Measurements from ENCODE around the gene MEG3. TPM values are rescaled to one million over a fixed set of nuclear protein-coding genes. Genes with fewer than 3 reads are reported as not detected.

Gene MEG3
- total and polyA plus RNA-seq, 2 donors = 12.6 to 103 TPM

- Histone ChIP-seq H3K9me3 (ENCODE audit: control insufficient read depth in 2 of 2, insufficient read depth in 1 of 2, low read length in 1 of 2) (no peaks in the 10 kb centered on the region), H3K36me3 (ENCODE audit: control insufficient read depth in 2 of 2, insufficient read depth in 2 of 2, low read length in 1 of 2) (no peaks in the 10 kb centered on the region), H3K27me3 (ENCODE audit: control insufficient read depth in 2 of 2, insufficient read depth in 1 of 2, low read length in 1 of 2) (peaks cover 19 to 56% of the 10 kb centered on the region in 2 donors), H3K27ac (ENCODE audit: low read depth in 1 of 2, low read length in 1 of 2) (no peak overlapping the region), H3K4me1 (ENCODE audit: control insufficient read depth in 2 of 2, insufficient read depth in 2 of 2, low read length in 2 of 2) (peaks cover 0 to 8% of the 10 kb centered on the region in 2 donors), H3K4me3 (ENCODE audit: low read length in 2 of 2) (no peak overlapping the region)
- no peak for DNase-seq (ENCODE audit: low read depth in 6 of 9, low spot score in 9 of 9)
- 93% methylated on average over 10 of the region's 10 CpGs for WGBS
These were observed 77.2 kb downstream of the MEG3 start for GRCh38 chr14:100903134-100903468.

GRCh38 chr14:100903672-100904185, 77.8 kb downstream of the MEG3 start, which contains the start of gene RTL1:
Gene RTL1 (minus strand): TSS chr14:100903722. CDS start chr14:100884788, 18,934 bp downstream.
- H3K4me3 ChIP-seq (ENCODE audit: low read length in 2 of 2) = no peak within 1 kb of the TSS
- no peaks in the 10 kb centered on the region for H3K36me3 ChIP-seq (ENCODE audit: control insufficient read depth in 2 of 2, insufficient read depth in 2 of 2, low read length in 1 of 2)
- peaks cover 16 to 54% of the 10 kb centered on the region in 2 donors for H3K27me3 ChIP-seq (ENCODE audit: control insufficient read depth in 2 of 2, insufficient read depth in 1 of 2, low read length in 1 of 2)

GRCh38 chr14:100904307-100905087, 78.6 kb downstream of the MEG3 start:
- no peaks in the 10 kb centered on the region for H3K36me3 ChIP-seq (ENCODE audit: control insufficient read depth in 2 of 2, insufficient read depth in 2 of 2, low read length in 1 of 2)
- peaks cover 15 to 48% of the 10 kb centered on the region in 2 donors for H3K27me3 ChIP-seq (ENCODE audit: control insufficient read depth in 2 of 2, insufficient read depth in 1 of 2, low read length in 1 of 2)

More at GRCh38 chr14:100903672-100904185, 77.8 kb downstream of the MEG3 start, which contains the start of gene RTL1:
- Histone ChIP-seq H3K9me3 (ENCODE audit: control insufficient read depth in 2 of 2, insufficient read depth in 1 of 2, low read length in 1 of 2) (no peaks in the 10 kb centered on the region), H3K27ac (ENCODE audit: low read depth in 1 of 2, low read length in 1 of 2) (no peak within 1 kb of the TSS), H3K4me1 (ENCODE audit: control insufficient read depth in 2 of 2, insufficient read depth in 2 of 2, low read length in 2 of 2) (peaks cover 0 to 8% of the 10 kb centered on the region in 2 donors)
- no peak for DNase-seq (ENCODE audit: low read depth in 6 of 9, low spot score in 9 of 9)
- WGBS = 84% methylated on average over 12 of the region's 12 CpGs

DNA sequence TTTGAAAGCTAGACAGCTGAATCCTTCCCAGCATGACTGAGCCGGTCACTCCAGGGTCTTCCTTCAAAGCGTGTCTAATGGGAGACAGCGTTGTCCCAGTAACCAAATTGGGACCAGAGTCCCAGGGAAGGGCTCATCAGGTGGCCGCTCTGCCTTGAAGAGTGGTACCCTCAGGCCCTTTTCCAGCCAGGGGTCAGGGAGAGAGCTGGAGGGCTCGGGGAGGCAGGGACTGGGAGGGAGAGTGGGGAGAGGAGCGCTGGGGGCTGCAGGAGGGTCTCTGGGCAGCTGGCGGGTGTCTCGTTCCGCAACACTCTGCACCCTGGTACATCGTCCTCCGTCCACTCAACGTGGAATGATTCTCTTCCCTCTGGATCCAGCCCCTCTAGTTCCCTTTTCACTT, 79.2 kb downstream of the MEG3 start:
- Histone ChIP-seq H3K27me3 (ENCODE audit: control insufficient read depth in 2 of 2, insufficient read depth in 1 of 2, low read length in 1 of 2) (peaks cover 10 to 43% of the 10 kb centered on the region in 2 donors), H3K4me1 (ENCODE audit: control insufficient read depth in 2 of 2, insufficient read depth in 2 of 2, low read length in 2 of 2) (peaks cover 0 to 4% of the 10 kb centered on the region in 2 donors), H3K9me3 (ENCODE audit: control insufficient read depth in 2 of 2, insufficient read depth in 1 of 2, low read length in 1 of 2) (no peaks in the 10 kb centered on the region), H3K36me3 (ENCODE audit: control insufficient read depth in 2 of 2, insufficient read depth in 2 of 2, low read length in 1 of 2) (no peaks in the 10 kb centered on the region), H3K27ac (ENCODE audit: low read depth in 1 of 2, low read length in 1 of 2) (no peak overlapping the region), H3K4me3 (ENCODE audit: low read length in 2 of 2) (no peak overlapping the region)
- 93% methylated on average over 12 of the region's 12 CpGs for WGBS
- DNase-seq (ENCODE audit: low read depth in 6 of 9, low spot score in 9 of 9) = no peak

More at GRCh38 chr14:100904307-100905087, 78.6 kb downstream of the MEG3 start:
- H3K27ac ChIP-seq (ENCODE audit: low read depth in 1 of 2, low read length in 1 of 2) = no peak overlapping the region
- H3K4me3 ChIP-seq (ENCODE audit: low read length in 2 of 2) = no peak overlapping the region
- peaks cover 0 to 4% of the 10 kb centered on the region in 2 donors for H3K4me1 ChIP-seq (ENCODE audit: control insufficient read depth in 2 of 2, insufficient read depth in 2 of 2, low read length in 2 of 2)
- 43% methylated on average over 45 of the region's 45 CpGs for WGBS
- H3K9me3 ChIP-seq (ENCODE audit: control insufficient read depth in 2 of 2, insufficient read depth in 1 of 2, low read length in 1 of 2) = no peaks in the 10 kb centered on the region
- peak in 1 of 9 donors; percentile 13 for DNase-seq (ENCODE audit: low read depth in 6 of 9, low spot score in 9 of 9)

GRCh38 chr14:100906420-100906819, 80.5 kb downstream of the MEG3 start:
- 69% methylated on average over 6 of the region's 6 CpGs for WGBS
- Histone ChIP-seq H3K36me3 (ENCODE audit: control insufficient read depth in 2 of 2, insufficient read depth in 2 of 2, low read length in 1 of 2) (no peaks in the 10 kb centered on the region), H3K27me3 (ENCODE audit: control insufficient read depth in 2 of 2, insufficient read depth in 1 of 2, low read length in 1 of 2) (peaks cover 10 to 32% of the 10 kb centered on the region in 2 donors), H3K4me3 (ENCODE audit: low read length in 2 of 2) (no peak overlapping the region), H3K9me3 (ENCODE audit: control insufficient read depth in 2 of 2, insufficient read depth in 1 of 2, low read length in 1 of 2) (no peaks in the 10 kb centered on the region), H3K4me1 (ENCODE audit: control insufficient read depth in 2 of 2, insufficient read depth in 2 of 2, low read length in 2 of 2) (peaks cover 0 to 7% of the 10 kb centered on the region in 2 donors), H3K27ac (ENCODE audit: low read depth in 1 of 2, low read length in 1 of 2) (no peak overlapping the region)
- DNase-seq (ENCODE audit: low read depth in 6 of 9, low spot score in 9 of 9) = no peak

DNA sequence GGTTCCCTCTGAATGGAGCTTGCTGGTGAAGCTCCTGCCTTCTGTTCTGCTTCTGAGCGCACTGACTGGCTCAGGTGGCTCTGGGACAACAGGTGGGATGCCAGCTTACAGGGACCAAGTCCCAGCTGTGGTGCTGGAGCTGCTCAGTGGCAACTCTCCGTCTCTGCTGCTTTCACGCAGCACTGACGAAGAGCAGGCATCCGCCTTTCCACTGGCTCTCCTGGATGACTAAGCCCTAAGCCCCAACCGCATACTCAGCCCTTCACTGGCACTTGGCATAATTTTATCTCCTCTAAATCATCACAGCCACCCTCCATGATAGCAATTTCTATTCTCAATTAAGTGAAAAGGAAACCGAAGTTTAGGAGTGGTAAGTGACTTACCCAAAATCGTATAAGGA, 81.3 kb downstream of the MEG3 start:
- no peaks in the 10 kb centered on the region for H3K9me3 ChIP-seq (ENCODE audit: control insufficient read depth in 2 of 2, insufficient read depth in 1 of 2, low read length in 1 of 2)
- WGBS = 93% methylated on average over 8 of the region's 8 CpGs
- no peaks in the 10 kb centered on the region for H3K36me3 ChIP-seq (ENCODE audit: control insufficient read depth in 2 of 2, insufficient read depth in 2 of 2, low read length in 1 of 2)
- no peak overlapping the region for H3K4me3 ChIP-seq (ENCODE audit: low read length in 2 of 2)
- H3K27ac ChIP-seq (ENCODE audit: low read depth in 1 of 2, low read length in 1 of 2) = no peak overlapping the region
- H3K4me1 ChIP-seq (ENCODE audit: control insufficient read depth in 2 of 2, insufficient read depth in 2 of 2, low read length in 2 of 2) = peaks cover 0 to 7% of the 10 kb centered on the region in 2 donors
- peaks cover 10 to 30% of the 10 kb centered on the region in 2 donors for H3K27me3 ChIP-seq (ENCODE audit: control insufficient read depth in 2 of 2, insufficient read depth in 1 of 2, low read length in 1 of 2)
- no peak for DNase-seq (ENCODE audit: low read depth in 6 of 9, low spot score in 9 of 9)

DNA sequence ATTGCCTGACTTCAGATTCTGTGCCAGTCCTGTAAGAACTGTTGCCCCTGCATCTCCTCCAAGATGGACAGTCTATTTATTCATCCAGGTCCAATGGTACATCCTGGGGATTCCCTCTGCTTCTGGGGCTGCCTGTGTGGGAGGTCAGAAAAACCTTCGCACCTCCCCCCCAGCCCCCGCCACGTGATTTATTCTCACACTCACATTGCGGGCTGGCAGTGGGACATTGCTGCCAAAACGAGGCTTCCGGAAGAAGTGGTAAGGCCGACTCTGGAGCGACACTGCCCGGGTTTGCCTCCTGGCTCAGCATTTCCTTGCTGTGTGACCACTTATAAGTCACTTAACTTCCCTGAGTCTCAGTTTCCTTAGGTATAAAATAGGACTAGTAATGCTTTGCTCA, 83.5 kb downstream of the MEG3 start:
- DNase-seq (ENCODE audit: low read depth in 6 of 9, low spot score in 9 of 9) = no peak
- no peaks in the 10 kb centered on the region for H3K9me3 ChIP-seq (ENCODE audit: control insufficient read depth in 2 of 2, insufficient read depth in 1 of 2, low read length in 1 of 2)
- H3K27me3 ChIP-seq (ENCODE audit: control insufficient read depth in 2 of 2, insufficient read depth in 1 of 2, low read length in 1 of 2) = peaks cover 7 to 11% of the 10 kb centered on the region in 2 donors
- H3K27ac ChIP-seq (ENCODE audit: low read depth in 1 of 2, low read length in 1 of 2) = no peak overlapping the region
- H3K36me3 ChIP-seq (ENCODE audit: control insufficient read depth in 2 of 2, insufficient read depth in 2 of 2, low read length in 1 of 2) = no peaks in the 10 kb centered on the region
- WGBS = 95% methylated on average over 9 of the region's 9 CpGs
- H3K4me3 ChIP-seq (ENCODE audit: low read length in 2 of 2) = no peak overlapping the region
- H3K4me1 ChIP-seq (ENCODE audit: control insufficient read depth in 2 of 2, insufficient read depth in 2 of 2, low read length in 2 of 2) = peaks cover 0 to 3% of the 10 kb centered on the region in 2 donors

Other genes starting within 250 kb of the MEG3 start
- 0.42 TPM for gene BEGAIN, start 238.7 kb upstream of the MEG3 start, total RNA-seq
- 1.0 TPM for gene BEGAIN, start 238.7 kb upstream of the MEG3 start, polyA plus RNA-seq
- gene DLK1, start 99.2 kb upstream of the MEG3 start, total RNA-seq = 4.8 TPM
- 6.9 TPM for gene DLK1, start 99.2 kb upstream of the MEG3 start, polyA plus RNA-seq
- under 0.01 TPM for gene RTL1, start 77.6 kb downstream of the MEG3 start, total RNA-seq
- gene RTL1, start 77.6 kb downstream of the MEG3 start, polyA plus RNA-seq = 0.02 TPM